NCI-H446 treated with DMSO at 0.1 percent for 48 hours (cell line): ENCODE results near the gene CDON.
"Not testable (repeated sequence)": the region's sequence is repeated elsewhere in the genome, so short reads cannot be mapped to it uniquely, and the experiment has no call there.

Experiments
- DNase-seq: peaks from one replicate; lab custom pipeline; 2025; lab: John Stamatoyannopoulos, UW

The CDON gene

GRCh38 chr11:126046570-126047195 is 16.0 kb downstream of the CDON start:
- no peak for DNase-seq

GRCh38 chr11:126039485-126040271 is 23.0 kb downstream of the CDON start:
- no peak for DNase-seq

GRCh38 chr11:126035718-126036117 is 26.9 kb downstream of the CDON start:
- no peak for DNase-seq

DNA sequence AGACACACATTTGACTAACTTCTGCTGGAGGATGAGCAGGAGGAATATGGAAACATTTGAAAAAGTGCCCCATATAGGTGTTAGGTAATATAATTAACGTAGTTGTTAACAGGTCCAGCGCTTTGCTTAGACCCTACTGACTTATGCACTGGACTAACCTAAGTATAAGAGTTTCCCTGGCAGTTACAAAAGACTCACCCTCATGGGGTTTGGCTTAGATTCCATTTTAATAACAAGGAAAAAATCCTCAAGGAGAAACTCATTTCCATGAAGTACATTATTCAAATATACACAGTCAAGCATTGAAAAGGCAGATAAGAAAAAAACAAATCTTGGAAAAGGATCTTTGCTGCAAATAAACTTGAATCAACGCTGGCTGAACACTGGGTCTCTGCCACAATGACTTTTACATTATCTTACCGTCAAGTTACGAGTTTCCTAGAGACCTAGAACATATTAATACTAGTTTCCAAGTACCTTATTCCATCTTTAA is 27.7 kb downstream of the CDON start:
- DNase-seq: no peak

GRCh38 chr11:126034039-126034932 is 28.4 kb downstream of the CDON start:
- DNase-seq: no peak

DNA sequence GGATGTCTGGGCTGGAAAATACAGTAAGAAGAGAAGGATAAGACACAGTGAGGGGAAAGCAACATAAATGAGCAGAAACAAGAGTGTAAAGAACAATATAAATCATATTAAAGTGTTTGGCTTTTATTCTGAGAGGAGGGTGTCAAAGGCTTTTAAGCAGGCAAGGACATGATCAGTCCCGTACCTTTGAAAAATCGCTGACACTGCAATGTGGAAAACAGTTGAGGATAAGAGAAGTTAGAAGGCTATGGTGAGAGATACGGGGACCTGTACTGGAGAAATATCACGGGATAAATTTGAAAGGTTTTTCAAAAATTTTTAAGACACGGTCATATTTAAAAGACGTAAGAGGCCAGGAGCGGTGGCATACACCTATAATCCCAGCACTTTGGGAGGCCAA is 30.3 kb downstream of the CDON start:
- DNase-seq: no peak

DNA sequence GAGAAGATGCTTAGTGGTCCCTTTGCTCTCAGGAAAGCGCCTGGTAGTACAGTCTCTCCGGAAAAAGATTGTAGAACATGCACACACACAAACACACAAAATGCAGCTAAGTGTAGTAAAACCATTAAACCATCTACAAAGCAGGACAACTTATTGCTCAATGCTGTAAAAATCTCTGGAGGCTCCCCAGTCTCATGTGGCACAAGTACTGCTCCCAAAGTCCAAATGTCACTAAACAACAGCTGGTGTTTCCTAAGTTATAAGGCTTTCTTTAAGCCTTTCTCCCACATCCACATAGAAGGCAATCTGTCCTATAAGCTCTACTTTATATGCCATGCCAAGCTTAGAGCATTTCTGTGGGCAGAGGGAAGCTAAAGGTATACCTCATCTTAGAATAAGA is 32.9 kb downstream of the CDON start:
- DNase-seq: peak; percentile 26

GRCh38 chr11:126029237-126029636 is 33.4 kb downstream of the CDON start:
- DNase-seq: no peak

- DNase-seq: not testable (repeated sequence)
Measured at GRCh38 chr11:126028534-126028933, 34.1 kb downstream of the CDON start.

DNA sequence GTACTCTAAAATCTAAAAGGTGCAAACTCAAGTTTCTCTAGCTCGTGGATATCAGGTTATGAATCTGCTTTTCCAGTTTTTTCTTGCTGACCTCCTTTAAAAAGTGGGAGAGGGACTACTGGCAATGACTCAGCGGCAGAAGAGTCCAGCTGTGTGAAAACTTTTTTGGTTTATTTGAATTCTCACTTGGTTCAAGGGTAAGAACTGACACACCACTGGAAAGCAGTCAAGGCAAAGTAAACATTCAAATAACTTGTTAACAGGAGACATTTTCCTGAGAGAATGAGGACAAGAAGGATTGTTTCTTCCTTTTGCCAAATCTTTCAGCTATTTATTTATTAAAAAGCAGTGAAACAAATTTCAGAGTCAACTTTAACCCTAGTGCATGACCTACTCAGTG is 36.1 kb downstream of the CDON start:
- DNase-seq: no peak

GRCh38 chr11:126025822-126026221 is 36.8 kb downstream of the CDON start:
- DNase-seq: no peak

DNA sequence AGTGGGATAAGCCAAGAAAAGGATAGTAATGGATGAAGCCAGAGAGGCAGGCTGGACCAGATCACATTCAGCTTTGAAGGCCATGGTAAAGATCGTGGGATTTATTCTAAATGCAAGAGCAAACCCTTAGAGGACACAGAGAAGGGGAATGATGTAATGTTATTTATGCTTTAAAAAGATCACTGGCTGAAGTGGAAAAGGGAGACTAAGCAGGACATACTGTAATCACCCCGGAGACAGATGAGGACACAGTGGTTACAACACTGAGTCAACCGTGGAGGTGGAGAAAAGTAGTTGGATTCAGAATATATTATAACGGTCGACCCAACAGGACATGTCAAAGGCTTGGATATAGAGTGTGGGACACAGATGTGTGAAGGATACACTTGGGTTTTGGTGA is 38.5 kb downstream of the CDON start:
- DNase-seq: no peak

DNA sequence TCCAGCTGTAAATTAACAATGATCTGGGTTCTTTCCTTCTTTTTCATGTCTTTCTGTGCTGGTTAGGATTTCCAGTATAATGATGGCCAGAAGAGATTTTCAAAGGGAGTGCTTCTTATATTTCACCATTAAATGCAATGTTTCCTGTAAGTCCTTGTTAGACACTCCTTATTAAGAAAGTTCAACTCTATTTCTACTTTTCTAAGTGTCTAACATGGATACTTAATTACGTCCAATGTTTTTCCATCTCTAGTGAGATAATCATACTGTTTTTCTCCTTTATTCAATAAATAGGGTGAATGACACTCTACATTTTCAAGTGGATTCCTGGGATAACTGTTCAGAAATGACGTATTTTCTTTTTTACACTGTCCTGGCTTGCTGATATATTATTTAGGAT is 49.8 kb downstream of the CDON start:
- DNase-seq: no peak

GRCh38 chr11:126011754-126012153 is 50.9 kb downstream of the CDON start:
- no peak for DNase-seq

DNA sequence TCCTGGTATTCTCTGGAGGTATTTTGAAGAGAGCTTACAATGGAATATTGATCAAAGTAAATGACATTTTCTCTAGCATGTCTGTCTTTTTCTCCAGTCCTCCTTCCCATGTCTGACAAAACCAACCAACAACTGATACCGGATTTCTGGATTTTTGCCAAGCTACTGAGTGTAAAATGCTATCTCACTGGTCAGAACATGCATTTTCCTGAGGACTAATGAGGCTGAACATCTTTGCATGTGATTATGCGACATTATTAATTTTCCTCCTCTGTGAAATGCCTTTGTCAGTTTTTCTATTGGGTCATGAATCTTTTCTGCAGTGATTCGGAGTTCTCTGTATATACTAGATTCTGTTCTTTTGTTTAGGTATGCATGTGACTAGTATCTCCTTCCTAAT is 51.4 kb downstream of the CDON start:
- no peak for DNase-seq

GRCh38 chr11:126008956-126009355 is 53.7 kb downstream of the CDON start:
- DNase-seq: no peak

- peak; percentile 46 for DNase-seq
Measured at GRCh38 chr11:126007238-126007637, 55.4 kb downstream of the CDON start.

- no peak for DNase-seq
Measured at GRCh38 chr11:126006068-126006467, 56.6 kb downstream of the CDON start.

DNA sequence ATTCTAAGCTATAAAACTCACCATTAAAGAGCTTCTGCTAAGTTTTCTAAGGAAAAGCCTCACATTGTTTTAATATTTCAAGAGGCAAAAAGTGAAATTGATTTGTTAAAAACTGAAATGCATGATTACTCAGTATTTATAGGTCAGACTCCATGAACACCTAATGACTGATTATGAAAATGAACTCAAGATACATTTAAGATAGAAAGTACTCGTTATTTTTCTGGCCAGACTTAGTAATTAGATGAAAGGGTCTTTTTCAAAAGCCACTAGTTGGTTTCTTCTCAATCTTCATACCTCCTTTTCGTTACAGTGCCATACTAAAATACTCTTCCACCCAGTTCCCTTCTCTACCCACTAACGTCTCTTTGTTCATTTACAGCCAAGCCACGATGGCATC is 60.5 kb downstream of the CDON start:
- DNase-seq: no peak

- DNase-seq: no peak
Measured at GRCh38 chr11:125999234-125999880, 63.3 kb downstream of the CDON start.

GRCh38 chr11:125998267-125998666 is 64.4 kb downstream of the CDON start:
- no peak for DNase-seq

DNA sequence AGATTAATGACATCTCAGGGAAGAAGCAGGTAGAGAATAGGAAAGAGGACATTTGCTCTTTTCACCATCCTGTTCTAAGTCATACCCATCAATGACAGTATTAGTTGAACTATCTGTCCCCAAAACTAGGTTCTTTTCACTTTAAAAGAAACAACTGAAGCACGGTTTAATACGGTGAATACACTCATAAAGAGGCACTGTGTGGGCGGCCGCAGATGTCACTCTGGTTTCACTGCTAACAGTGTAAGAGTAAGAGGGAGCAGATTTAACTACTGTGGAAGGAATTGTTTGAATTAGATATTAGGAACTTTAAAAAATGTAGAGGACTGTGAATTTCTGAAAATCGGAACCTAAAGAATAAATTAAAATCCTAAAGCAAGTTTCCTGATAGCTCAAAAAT is 67.4 kb downstream of the CDON start:
- DNase-seq: no peak
